ENCODE data around the gene PPIG. TPM values are rescaled to one million over a fixed set of nuclear protein-coding genes. Genes with fewer than 3 reads are reported as not detected.
"Not testable (repeated sequence)": the region's sequence is repeated elsewhere in the genome, so short reads cannot be mapped to it uniquely, and the experiment has no call there.

PPIG gene
- total RNA-seq, 1 experiment from 2014 or later, result 66.2 TPM

DNA sequence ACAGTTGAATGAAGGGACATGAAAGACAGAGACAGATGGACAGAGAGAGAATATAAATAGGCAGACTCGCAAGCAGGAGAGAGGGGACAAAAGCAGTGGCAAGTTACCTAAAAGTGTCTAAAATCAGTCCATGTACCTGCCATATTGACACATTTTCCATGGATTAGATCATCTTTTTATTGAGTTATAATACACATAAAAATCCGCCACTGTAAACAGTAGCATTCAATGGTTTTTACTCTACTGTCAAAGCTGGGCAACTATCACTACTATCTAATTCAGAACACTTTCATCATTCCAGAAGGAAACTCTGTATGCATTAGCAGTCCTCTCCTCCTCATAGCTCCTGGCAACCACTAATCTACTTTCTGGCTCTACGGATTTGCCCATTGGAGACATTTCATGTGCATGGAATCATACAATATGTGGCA is 100.0 kb downstream of the PPIG start:
- Histone ChIP-seq H3K14ac (ENCODE audit: insufficient read depth, low read length) (no peak overlapping the region), H2BK5ac (ENCODE audit: insufficient read length, low read length) (no peak overlapping the region), H3K9me3 (ENCODE audit: control insufficient read depth, low read depth, low read length) (no peaks in the 10 kb centered on the region), H3K23me2 (ENCODE audit: insufficient read length, low read depth, low read length, poor library complexity, severe bottlenecking) (no peaks in the 10 kb centered on the region), H4K91ac (ENCODE audit: insufficient read length, low read depth, low read length) (no peak overlapping the region), H3K4ac (ENCODE audit: low read depth, low read length) (no peak overlapping the region), H4K20me1 (ENCODE audit: control insufficient read depth, insufficient read depth, insufficient read length) (no peaks in the 10 kb centered on the region), H3K79me2 (ENCODE audit: insufficient read depth, low read length) (no peaks in the 10 kb centered on the region), H4K5ac (ENCODE audit: insufficient read length, low read depth, low read length) (no peak overlapping the region), H2AK5ac (ENCODE audit: insufficient read length, low read length) (no peak overlapping the region), H4K8ac (replicated peaks; ENCODE audit: insufficient read length, low read depth, low read length) (no peak overlapping the region), H3K27me3 (ENCODE audit: insufficient read depth, low read length) (no peaks in the 10 kb centered on the region), H2AFZ (ENCODE audit: low read length) (no peak overlapping the region), H3K79me1 (ENCODE audit: insufficient read depth, low read depth, low read length, poor library complexity, severe bottlenecking) (no peaks in the 10 kb centered on the region), H3K23ac (ENCODE audit: insufficient read length, low read depth, low read length) (no peak overlapping the region), H3K9ac (ENCODE audit: extremely low read depth, insufficient read length, low read length) (no peak overlapping the region), H3T11ph (ENCODE audit: low read length) (no peak overlapping the region), H2BK12ac (ENCODE audit: insufficient read length, low read depth, low read length) (no peak overlapping the region), H3K4me2 (ENCODE audit: insufficient read depth, insufficient read length, low read length) (no peak overlapping the region), H3K56ac (ENCODE audit: insufficient read length, low read depth, low read length) (no peak overlapping the region), H3K4me1 (ENCODE audit: insufficient read depth, low read length) (peaks cover 5% of the 10 kb centered on the region; the same call in 1 of the 2 replicates), H2BK20ac (ENCODE audit: low read depth, low read length, poor library complexity, severe bottlenecking) (no peak overlapping the region), H2BK15ac (ENCODE audit: low read depth, low read length) (no peak overlapping the region), H3K27ac (ENCODE audit: insufficient read length, low read depth, low read length) (no peak overlapping the region), H2BK120ac (ENCODE audit: low read depth, low read length, poor library complexity, severe bottlenecking) (no peak overlapping the region), H3K18ac (ENCODE audit: insufficient read length, low read depth, low read length) (no peak overlapping the region)
- no CpG with 5 or more reads among the region's 3 CpGs for WGBS (ENCODE audit: extremely low coverage, insufficient read length, low lambda C conversion rate)
- H3K36me3 Mint-ChIP-seq (ENCODE audit: insufficient read depth in 1 of 3, low read depth in 3 of 3), result peaks cover 5 to 12% (median 11%) of the 10 kb centered on the region in 3 experiments; a peak in 6 of 7 replicates
- TF ChIP-seq, protein P1, sequence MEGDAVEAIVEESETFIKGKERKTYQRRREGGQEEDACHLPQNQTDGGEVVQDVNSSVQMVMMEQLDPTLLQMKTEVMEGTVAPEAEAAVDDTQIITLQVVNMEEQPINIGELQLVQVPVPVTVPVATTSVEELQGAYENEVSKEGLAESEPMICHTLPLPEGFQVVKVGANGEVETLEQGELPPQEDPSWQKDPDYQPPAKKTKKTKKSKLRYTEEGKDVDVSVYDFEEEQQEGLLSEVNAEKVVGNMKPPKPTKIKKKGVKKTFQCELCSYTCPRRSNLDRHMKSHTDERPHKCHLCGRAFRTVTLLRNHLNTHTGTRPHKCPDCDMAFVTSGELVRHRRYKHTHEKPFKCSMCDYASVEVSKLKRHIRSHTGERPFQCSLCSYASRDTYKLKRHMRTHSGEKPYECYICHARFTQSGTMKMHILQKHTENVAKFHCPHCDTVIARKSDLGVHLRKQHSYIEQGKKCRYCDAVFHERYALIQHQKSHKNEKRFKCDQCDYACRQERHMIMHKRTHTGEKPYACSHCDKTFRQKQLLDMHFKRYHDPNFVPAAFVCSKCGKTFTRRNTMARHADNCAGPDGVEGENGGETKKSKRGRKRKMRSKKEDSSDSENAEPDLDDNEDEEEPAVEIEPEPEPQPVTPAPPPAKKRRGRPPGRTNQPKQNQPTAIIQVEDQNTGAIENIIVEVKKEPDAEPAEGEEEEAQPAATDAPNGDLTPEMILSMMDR (conservative IDR thresholded peaks at IDR 0.05), result no peak
- H3K27ac Mint-ChIP-seq, result no peak overlapping the region
- peaks cover 10 to 22% of the 10 kb centered on the region in 2 experiments; a peak in 4 of 5 replicates for H3K9me3 Mint-ChIP-seq
- H3K27me3 Mint-ChIP-seq (ENCODE audit: low read depth), result peaks cover 3% of the 10 kb centered on the region; the same call in 1 of the 2 replicates
- no peak for DNase-seq
- no peak overlapping the region for H3K4me3 Mint-ChIP-seq
- peaks cover 13 to 21% of the 10 kb centered on the region in 2 experiments for H3K4me1 Mint-ChIP-seq

GRCh38 chr2:169684712-169685111 is 100.6 kb downstream of the PPIG start:
- H3K79me1 ChIP-seq (ENCODE audit: insufficient read depth, low read depth, low read length, poor library complexity, severe bottlenecking); H3K79me2 ChIP-seq (ENCODE audit: insufficient read depth, low read length); H3K4me2 ChIP-seq (ENCODE audit: insufficient read depth, insufficient read length, low read length); H3K14ac ChIP-seq (ENCODE audit: insufficient read depth, low read length); DNase-seq; H3K18ac ChIP-seq (ENCODE audit: insufficient read length, low read depth, low read length); H2BK12ac ChIP-seq (ENCODE audit: insufficient read length, low read depth, low read length); H3K4me3 Mint-ChIP-seq; H3K56ac ChIP-seq (ENCODE audit: insufficient read length, low read depth, low read length); H3K27me3 Mint-ChIP-seq (ENCODE audit: low read depth); H3K23ac ChIP-seq (ENCODE audit: insufficient read length, low read depth, low read length); H3K9ac ChIP-seq (ENCODE audit: extremely low read depth, insufficient read length, low read length); H3K27ac Mint-ChIP-seq; H3K4me1 ChIP-seq (ENCODE audit: insufficient read depth, low read length); H3K27me3 ChIP-seq (ENCODE audit: insufficient read depth, low read length); H4K5ac ChIP-seq (ENCODE audit: insufficient read length, low read depth, low read length); H4K20me1 ChIP-seq (ENCODE audit: control insufficient read depth, insufficient read depth, insufficient read length); H2BK5ac ChIP-seq (ENCODE audit: insufficient read length, low read length); H2BK20ac ChIP-seq (ENCODE audit: low read depth, low read length, poor library complexity, severe bottlenecking); H4K91ac ChIP-seq (ENCODE audit: insufficient read length, low read depth, low read length); H3K27ac ChIP-seq (ENCODE audit: insufficient read length, low read depth, low read length); H4K8ac ChIP-seq (replicated peaks; ENCODE audit: insufficient read length, low read depth, low read length); H2AK5ac ChIP-seq (ENCODE audit: insufficient read length, low read length); H2BK15ac ChIP-seq (ENCODE audit: low read depth, low read length); H3T11ph ChIP-seq (ENCODE audit: low read length); H3K23me2 ChIP-seq (ENCODE audit: insufficient read length, low read depth, low read length, poor library complexity, severe bottlenecking); H2AFZ ChIP-seq (ENCODE audit: low read length); H2BK120ac ChIP-seq (ENCODE audit: low read depth, low read length, poor library complexity, severe bottlenecking); H3K4ac ChIP-seq (ENCODE audit: low read depth, low read length); H3K9me3 ChIP-seq (ENCODE audit: control insufficient read depth, low read depth, low read length): not testable (repeated sequence)
- no CpG with 5 or more reads among the region's 2 CpGs for WGBS (ENCODE audit: extremely low coverage, insufficient read length, low lambda C conversion rate)
- peaks cover 13 to 21% of the 10 kb centered on the region in 2 experiments for H3K4me1 Mint-ChIP-seq
- H3K36me3 Mint-ChIP-seq (ENCODE audit: insufficient read depth in 1 of 3, low read depth in 3 of 3), result peaks cover 5 to 12% (median 11%) of the 10 kb centered on the region in 3 experiments; a peak in 6 of 7 replicates
- H3K9me3 Mint-ChIP-seq, result peaks cover 10 to 22% of the 10 kb centered on the region in 2 experiments; a peak in 4 of 5 replicates
